HG03432 (cell line): ENCODE results near the gene NEDD4L.

ENCODE experiments used
- ATAC-seq: cut with Tn5 transposase; IDR thresholded peaks from one replicate; pipeline ENCODE4 v1.9.1; 2021; ENCODE audit warnings: mild to moderate bottlenecking, moderate library complexity; ENCODE audit not compliant: unreplicated experiment

The NEDD4L gene

GRCh38 chr18:58309610-58310239, 265.7 kb downstream of the NEDD4L start:
- ATAC-seq, result no peak

GRCh38 chr18:58310517-58310916, 266.5 kb downstream of the NEDD4L start:
- ATAC-seq, result no peak

- no peak for ATAC-seq
These were observed 267.4 kb downstream of the NEDD4L start for GRCh38 chr18:58311390-58311789.

GRCh38 chr18:58313491-58314032, 269.5 kb downstream of the NEDD4L start:
- ATAC-seq, result no peak

GRCh38 chr18:58314284-58314683, 270.3 kb downstream of the NEDD4L start:
- ATAC-seq, result no peak

- ATAC-seq, result no peak
These were observed 271.0 kb downstream of the NEDD4L start for GRCh38 chr18:58315041-58315440.

- ATAC-seq, result no peak
These were observed 271.8 kb downstream of the NEDD4L start for GRCh38 chr18:58315739-58316215.

- ATAC-seq, result no peak
These were observed 272.6 kb downstream of the NEDD4L start for GRCh38 chr18:58316396-58317342.

- no peak for ATAC-seq
These were observed 275.7 kb downstream of the NEDD4L start for GRCh38 chr18:58319719-58320118.

GRCh38 chr18:58320907-58321561, 277.0 kb downstream of the NEDD4L start:
- ATAC-seq, result no peak

- no peak for ATAC-seq
These were observed 278.0 kb downstream of the NEDD4L start for GRCh38 chr18:58321986-58322385.

- ATAC-seq, result no peak
These were observed 278.4 kb downstream of the NEDD4L start for GRCh38 chr18:58322464-58322863.

GRCh38 chr18:58323866-58324762, 280.1 kb downstream of the NEDD4L start:
- ATAC-seq, result no peak

- no peak for ATAC-seq
These were observed 280.9 kb downstream of the NEDD4L start for GRCh38 chr18:58324824-58325480.

GRCh38 chr18:58325494-58325893, 281.5 kb downstream of the NEDD4L start:
- ATAC-seq, result no peak

GRCh38 chr18:58334061-58334460, 290.0 kb downstream of the NEDD4L start:
- ATAC-seq, result no peak

- ATAC-seq, result no peak
These were observed 291.2 kb downstream of the NEDD4L start for GRCh38 chr18:58335223-58335622.

- no peak for ATAC-seq
These were observed 291.8 kb downstream of the NEDD4L start for GRCh38 chr18:58335821-58336220.

GRCh38 chr18:58336605-58337004, 292.6 kb downstream of the NEDD4L start:
- ATAC-seq, result no peak

- no peak for ATAC-seq
These were observed 293.3 kb downstream of the NEDD4L start for GRCh38 chr18:58337285-58337684.
